Activated naive CD8-positive, alpha-beta T cell treated with anti-CD3 and anti-CD28 coated beads, Interleukin-2, amount 10 ng/mL, durations not matched to agents 7 days and 5 days (primary cell): ENCODE results near the gene CORO2A. TPM values are rescaled to one million over a fixed set of nuclear protein-coding genes. Genes with fewer than 3 reads are reported as not detected.
A peak's percentile ranks its signal among the peaks of the same experiment; 100 is the strongest.

Source experiments
- ATAC-seq: fragments of 150-1000 bp; cut with Tn5 transposase; one replicate; pipeline ENCODE4 v1.10.0; 2021; ENCODE audit warnings: low read depth, moderate library complexity
- POLR2A ChIA-PET: fragments of 350-600 bp; sonication (Branson Sonifier 250); formaldehyde crosslinking; loops from one replicate; lab custom pipeline; 2021; ENCODE audit warnings: antibody characterized with exemption; lab: Charles Lee
- DNase-seq: peaks from one replicate; pipeline ENCODE4 v3.0.0; 2021
- H3K27ac Mint-ChIP-seq: one replicate; pipeline ENCODE4 v1.8.0; 2022; ENCODE audit warnings: mild to moderate bottlenecking, mixed read lengths
- H3K27me3 Mint-ChIP-seq: one replicate; pipeline ENCODE4 v1.8.0; 2022; ENCODE audit warnings: mild to moderate bottlenecking, moderate library complexity, mixed read lengths
- H3K36me3 Mint-ChIP-seq: one replicate; pipeline ENCODE4 v1.8.0; 2021; ENCODE audit warnings: mild to moderate bottlenecking, mixed read lengths
- H3K4me1 Mint-ChIP-seq: one replicate; pipeline ENCODE4 v1.8.0; 2021; ENCODE audit warnings: mixed read lengths
- H3K4me3 Mint-ChIP-seq: one replicate; pipeline ENCODE4 v1.8.0; 2022; ENCODE audit warnings: mild to moderate bottlenecking, moderate library complexity, mixed read lengths
- H3K9me3 Mint-ChIP-seq: one replicate; pipeline ENCODE4 v1.8.0; 2021; ENCODE audit warnings: mixed read lengths
- total RNA-seq, 2 experiments: library from RNA; stranded (reverse); gene quantifications; one replicate each; pipeline ENCODE4 v1.2.3, GENCODE V29; 2021

CORO2A gene
- total RNA-seq, 2 experiments from 2014 or later = 11.7 to 12.0 TPM

- no peaks in the 10 kb centered on the region for H3K36me3 Mint-ChIP-seq
Observed at GRCh38 chr9:98147582-98147981, 44.9 kb downstream of the CORO2A start.

GRCh38 chr9:98146101-98146991, 46.1 kb downstream of the CORO2A start:
- POLR2A ChIA-PET = no interaction called here
- H3K4me1 Mint-ChIP-seq = peaks cover 3% of the 10 kb centered on the region
- H3K27me3 Mint-ChIP-seq = no peaks in the 10 kb centered on the region
- ATAC-seq = no peak
- H3K27ac Mint-ChIP-seq = no peak overlapping the region
- no peak overlapping the region for H3K4me3 Mint-ChIP-seq
- no peaks in the 10 kb centered on the region for H3K36me3 Mint-ChIP-seq
- no peaks in the 10 kb centered on the region for H3K9me3 Mint-ChIP-seq
- DNase-seq = no peak

More at GRCh38 chr9:98147582-98147981, 44.9 kb downstream of the CORO2A start:
- no peak overlapping the region for H3K27ac Mint-ChIP-seq
- no peaks in the 10 kb centered on the region for H3K27me3 Mint-ChIP-seq
- no peak overlapping the region for H3K4me3 Mint-ChIP-seq
- DNase-seq (no peak), ATAC-seq (no peak)
- peaks cover 3% of the 10 kb centered on the region for H3K4me1 Mint-ChIP-seq
- POLR2A ChIA-PET = no interaction called here
- no peaks in the 10 kb centered on the region for H3K9me3 Mint-ChIP-seq

- no peaks in the 10 kb centered on the region for H3K27me3 Mint-ChIP-seq
- DNase-seq = no peak
- H3K4me1 Mint-ChIP-seq = no peaks in the 10 kb centered on the region
- ATAC-seq = no peak
- peaks cover 3% of the 10 kb centered on the region for H3K36me3 Mint-ChIP-seq
- H3K9me3 Mint-ChIP-seq = no peaks in the 10 kb centered on the region
- POLR2A ChIA-PET = no interaction called here
- H3K4me3 Mint-ChIP-seq = no peak overlapping the region
- H3K27ac Mint-ChIP-seq = no peak overlapping the region
Observed at GRCh38 chr9:98144631-98145030, 47.8 kb downstream of the CORO2A start.

GRCh38 chr9:98144076-98144475, 48.4 kb downstream of the CORO2A start:
- no peaks in the 10 kb centered on the region for H3K4me1 Mint-ChIP-seq
- no peak overlapping the region for H3K27ac Mint-ChIP-seq
- no peaks in the 10 kb centered on the region for H3K9me3 Mint-ChIP-seq
- H3K36me3 Mint-ChIP-seq = peaks cover 3% of the 10 kb centered on the region
- ATAC-seq = no peak
- H3K4me3 Mint-ChIP-seq = no peak overlapping the region
- H3K27me3 Mint-ChIP-seq = no peaks in the 10 kb centered on the region
- no peak for DNase-seq
- POLR2A ChIA-PET = interaction anchor here (0.7 kb wide), 2 partner anchors 14 to 47 kb away, joined by 4 to 5 read pairs; no protein-coding TSS in a partner anchor

- POLR2A ChIA-PET = no interaction called here
- ATAC-seq = no peak
- Mint-ChIP-seq H3K9me3 (no peaks in the 10 kb centered on the region), H3K4me3 (no peak overlapping the region), H3K4me1 (no peaks in the 10 kb centered on the region), H3K27ac (no peak overlapping the region), H3K27me3 (no peaks in the 10 kb centered on the region), H3K36me3 (peaks cover 3% of the 10 kb centered on the region)
- DNase-seq = no peak
Observed at GRCh38 chr9:98142925-98143481, 49.4 kb downstream of the CORO2A start.

- Mint-ChIP-seq H3K4me1 (no peaks in the 10 kb centered on the region), H3K9me3 (no peaks in the 10 kb centered on the region), H3K27me3 (no peaks in the 10 kb centered on the region), H3K4me3 (no peak overlapping the region), H3K36me3 (peaks cover 3% of the 10 kb centered on the region), H3K27ac (no peak overlapping the region)
- no peak for DNase-seq
- no peak for ATAC-seq
- POLR2A ChIA-PET = no interaction called here
Observed at GRCh38 chr9:98142182-98142907, 50.1 kb downstream of the CORO2A start.

- H3K9me3 Mint-ChIP-seq = no peaks in the 10 kb centered on the region
- no peak for DNase-seq
- POLR2A ChIA-PET = no interaction called here
- H3K36me3 Mint-ChIP-seq = peaks cover 3% of the 10 kb centered on the region
- H3K4me1 Mint-ChIP-seq = no peaks in the 10 kb centered on the region
- H3K27ac Mint-ChIP-seq = no peak overlapping the region
- no peak overlapping the region for H3K4me3 Mint-ChIP-seq
- ATAC-seq = no peak
- no peaks in the 10 kb centered on the region for H3K27me3 Mint-ChIP-seq
Observed at GRCh38 chr9:98140503-98140902, 51.9 kb downstream of the CORO2A start.

GRCh38 chr9:98136489-98136888, 55.9 kb downstream of the CORO2A start:
- Mint-ChIP-seq H3K9me3 (no peaks in the 10 kb centered on the region), H3K36me3 (peaks cover 3% of the 10 kb centered on the region), H3K27ac (no peak overlapping the region), H3K27me3 (no peaks in the 10 kb centered on the region), H3K4me3 (no peak overlapping the region), H3K4me1 (no peaks in the 10 kb centered on the region)
- DNase-seq (no peak), ATAC-seq (no peak)
- POLR2A ChIA-PET = no interaction called here

GRCh38 chr9:98135938-98136337, 56.5 kb downstream of the CORO2A start:
- H3K9me3 Mint-ChIP-seq = no peaks in the 10 kb centered on the region
- ATAC-seq (no peak), DNase-seq (no peak)
- H3K4me1 Mint-ChIP-seq = no peaks in the 10 kb centered on the region
- POLR2A ChIA-PET = no interaction called here
- H3K27ac Mint-ChIP-seq = no peak overlapping the region
- peaks cover 3% of the 10 kb centered on the region for H3K36me3 Mint-ChIP-seq
- no peak overlapping the region for H3K4me3 Mint-ChIP-seq
- H3K27me3 Mint-ChIP-seq = no peaks in the 10 kb centered on the region

GRCh38 chr9:98135558-98135934, 56.9 kb downstream of the CORO2A start:
- Mint-ChIP-seq H3K4me3 (no peak overlapping the region), H3K4me1 (no peaks in the 10 kb centered on the region), H3K27ac (peak overlapping the region; percentile 2), H3K27me3 (no peaks in the 10 kb centered on the region), H3K9me3 (no peaks in the 10 kb centered on the region), H3K36me3 (peaks cover 3% of the 10 kb centered on the region)
- DNase-seq (no peak), ATAC-seq (no peak)
- POLR2A ChIA-PET = no interaction called here

GRCh38 chr9:98134702-98135557, 57.5 kb downstream of the CORO2A start:
- H3K4me3 Mint-ChIP-seq = no peak overlapping the region
- no peaks in the 10 kb centered on the region for H3K9me3 Mint-ChIP-seq
- H3K27ac Mint-ChIP-seq = peak overlapping the region; percentile 2
- H3K4me1 Mint-ChIP-seq = no peaks in the 10 kb centered on the region
- DNase-seq (no peak), ATAC-seq (no peak)
- H3K27me3 Mint-ChIP-seq = no peaks in the 10 kb centered on the region
- POLR2A ChIA-PET = no interaction called here
- H3K36me3 Mint-ChIP-seq = peaks cover 3% of the 10 kb centered on the region

GRCh38 chr9:98132806-98133631, 59.4 kb downstream of the CORO2A start:
- no peaks in the 10 kb centered on the region for H3K27me3 Mint-ChIP-seq
- no peak overlapping the region for H3K27ac Mint-ChIP-seq
- peaks cover 7% of the 10 kb centered on the region for H3K4me1 Mint-ChIP-seq
- DNase-seq = no peak
- no peak for ATAC-seq
- no peaks in the 10 kb centered on the region for H3K36me3 Mint-ChIP-seq
- no peak overlapping the region for H3K4me3 Mint-ChIP-seq
- POLR2A ChIA-PET = no interaction called here
- no peaks in the 10 kb centered on the region for H3K9me3 Mint-ChIP-seq
